GM12874 (cell line): ENCODE measurements around the gene SORCS2.

Experiments used
- TF ChIP-seq, protein P1 (sequence below): IDR thresholded peaks from 2 replicates; pipeline ENCODE4 v1.5.1; 2011; ENCODE audit warnings: low read depth, mild to moderate bottlenecking, control low read depth, low read length, moderate library complexity; ENCODE audit not compliant: insufficient read depth

Gene SORCS2

DNA sequence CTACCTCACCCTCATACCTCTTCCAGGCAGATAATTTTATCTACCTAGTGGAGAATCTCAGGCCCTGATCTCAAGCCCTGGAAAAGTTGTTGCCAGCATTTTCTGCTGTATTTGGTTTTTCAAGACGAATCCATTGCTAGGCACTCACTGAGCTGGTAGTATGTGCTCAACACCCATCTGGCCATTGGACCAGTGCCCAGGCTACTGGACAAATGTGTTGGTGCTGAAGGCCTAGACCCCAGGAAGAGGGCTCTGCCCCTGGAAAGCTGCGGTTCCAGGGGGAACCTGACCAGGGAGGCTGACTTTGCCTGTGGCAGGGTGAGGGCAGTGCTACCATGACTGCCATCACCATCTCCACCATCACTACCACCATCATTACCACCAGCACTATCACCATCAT, 170.0 kb downstream of the SORCS2 start:
- TF ChIP-seq, protein P1, sequence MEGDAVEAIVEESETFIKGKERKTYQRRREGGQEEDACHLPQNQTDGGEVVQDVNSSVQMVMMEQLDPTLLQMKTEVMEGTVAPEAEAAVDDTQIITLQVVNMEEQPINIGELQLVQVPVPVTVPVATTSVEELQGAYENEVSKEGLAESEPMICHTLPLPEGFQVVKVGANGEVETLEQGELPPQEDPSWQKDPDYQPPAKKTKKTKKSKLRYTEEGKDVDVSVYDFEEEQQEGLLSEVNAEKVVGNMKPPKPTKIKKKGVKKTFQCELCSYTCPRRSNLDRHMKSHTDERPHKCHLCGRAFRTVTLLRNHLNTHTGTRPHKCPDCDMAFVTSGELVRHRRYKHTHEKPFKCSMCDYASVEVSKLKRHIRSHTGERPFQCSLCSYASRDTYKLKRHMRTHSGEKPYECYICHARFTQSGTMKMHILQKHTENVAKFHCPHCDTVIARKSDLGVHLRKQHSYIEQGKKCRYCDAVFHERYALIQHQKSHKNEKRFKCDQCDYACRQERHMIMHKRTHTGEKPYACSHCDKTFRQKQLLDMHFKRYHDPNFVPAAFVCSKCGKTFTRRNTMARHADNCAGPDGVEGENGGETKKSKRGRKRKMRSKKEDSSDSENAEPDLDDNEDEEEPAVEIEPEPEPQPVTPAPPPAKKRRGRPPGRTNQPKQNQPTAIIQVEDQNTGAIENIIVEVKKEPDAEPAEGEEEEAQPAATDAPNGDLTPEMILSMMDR: no peak

DNA sequence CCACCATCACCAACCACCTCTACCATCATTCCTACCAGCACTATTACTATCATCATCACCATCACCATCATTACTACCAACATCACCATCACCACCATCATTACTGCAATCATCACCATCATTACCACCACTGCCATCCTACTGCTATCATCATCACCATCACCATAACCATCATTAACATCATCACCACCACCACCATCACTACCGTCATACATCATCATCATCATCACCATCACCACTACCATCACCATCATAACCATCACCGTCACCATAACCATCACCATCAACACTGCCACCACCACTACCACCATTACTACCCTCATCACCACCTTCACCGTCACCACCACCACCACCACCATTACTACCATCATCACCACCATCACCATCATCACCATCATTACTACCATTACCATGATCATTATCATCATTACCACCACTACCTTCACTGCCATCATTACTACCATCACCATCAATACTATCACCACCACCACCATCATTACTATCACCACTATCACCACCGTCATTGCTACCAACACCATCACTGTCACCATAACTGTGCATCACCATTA, 170.6 kb downstream of the SORCS2 start:
- TF ChIP-seq, protein P1: no peak

DNA sequence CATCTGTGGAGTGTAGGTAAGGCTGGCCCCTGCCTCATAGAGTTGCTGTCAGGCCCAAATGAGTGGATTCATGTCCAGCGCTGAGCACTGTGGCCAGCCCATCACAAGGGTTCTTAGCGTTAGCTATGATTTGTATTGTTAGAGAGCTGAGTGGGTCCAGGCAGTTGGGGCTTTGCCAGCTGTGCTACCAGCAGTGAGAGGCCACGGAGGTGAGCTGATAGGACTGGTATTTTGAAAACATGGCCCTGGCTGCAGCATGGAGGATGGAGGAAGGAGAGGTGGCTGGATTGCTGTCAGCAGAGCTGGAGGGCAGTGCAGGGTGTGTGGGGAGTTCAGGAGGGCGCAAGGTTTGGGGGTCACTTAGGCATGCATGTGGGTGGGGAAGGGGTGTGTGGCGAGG, 172.6 kb downstream of the SORCS2 start:
- TF ChIP-seq, protein P1: no peak

DNA sequence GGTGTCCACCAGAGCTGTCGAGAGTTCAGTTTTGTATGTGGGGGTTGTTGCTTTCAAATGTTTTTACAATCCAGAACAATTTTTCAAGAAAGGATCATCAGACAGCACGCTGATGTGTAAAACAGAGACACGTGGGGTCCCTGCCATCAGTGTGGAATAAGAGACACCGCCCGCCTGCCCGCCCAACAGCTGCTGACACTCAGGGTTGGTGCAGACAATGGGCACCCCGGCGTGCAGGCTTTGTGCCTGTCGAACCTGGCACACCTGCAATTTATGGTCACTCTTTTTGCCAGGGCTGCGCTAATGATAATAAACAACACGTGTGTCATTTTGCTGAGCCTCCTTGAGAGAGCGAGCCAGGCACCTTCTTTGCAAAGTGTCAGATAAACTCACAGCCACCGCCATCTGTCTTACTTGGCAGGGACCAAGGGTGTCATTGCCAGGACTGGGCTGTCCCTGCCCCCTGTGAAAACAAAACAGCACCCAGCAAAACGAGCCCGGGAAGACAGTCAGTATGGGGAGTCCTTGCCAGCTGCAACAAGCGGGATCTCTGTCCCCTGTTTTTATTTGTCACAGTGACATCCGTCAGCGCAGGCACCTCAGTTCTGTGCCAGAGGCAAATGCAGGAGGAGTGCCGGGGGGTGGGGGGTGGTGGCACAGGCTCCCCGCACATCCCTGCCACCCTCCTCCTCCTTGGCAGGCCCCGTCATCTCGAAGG, 173.3 kb downstream of the SORCS2 start:
- TF ChIP-seq, protein P1: no peak

DNA sequence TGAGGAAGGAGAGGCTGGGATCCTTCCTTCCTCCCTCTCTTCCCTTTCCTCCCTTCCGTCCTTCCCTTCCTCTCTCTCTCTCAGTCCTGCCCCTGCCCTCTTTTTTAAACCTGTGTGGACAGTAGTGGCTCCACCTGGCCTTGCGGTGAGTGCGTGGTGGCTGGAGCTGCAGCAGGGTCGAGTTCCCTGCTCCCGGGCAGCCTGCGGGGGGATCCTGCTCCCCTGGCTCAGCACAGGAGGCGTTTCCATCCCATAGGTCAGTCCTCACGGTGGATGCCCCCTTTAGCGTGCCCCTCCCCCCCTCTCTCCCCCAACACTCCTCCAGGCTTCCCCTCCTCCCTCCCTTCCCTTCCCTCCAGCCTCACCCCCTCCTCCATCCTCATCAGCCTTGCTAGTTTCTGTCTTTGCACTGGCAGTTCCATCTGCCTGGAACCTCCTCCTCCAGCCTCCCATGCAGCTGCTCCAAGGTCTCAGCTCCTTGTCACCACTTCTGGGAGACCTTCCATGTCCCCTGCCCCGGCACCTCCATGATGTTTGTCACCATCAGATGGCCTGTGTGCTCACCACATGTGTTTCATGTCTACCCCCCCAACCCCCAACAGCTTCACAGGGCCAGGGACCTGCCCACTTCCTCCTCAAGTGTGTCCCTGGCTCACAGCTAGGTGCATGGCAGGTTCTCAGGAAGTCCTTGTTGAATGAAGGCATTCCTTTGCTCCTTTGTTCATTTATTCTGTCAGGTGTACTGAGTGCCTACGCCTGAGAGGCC, 174.0 kb downstream of the SORCS2 start:
- TF ChIP-seq, protein P1: no peak

DNA sequence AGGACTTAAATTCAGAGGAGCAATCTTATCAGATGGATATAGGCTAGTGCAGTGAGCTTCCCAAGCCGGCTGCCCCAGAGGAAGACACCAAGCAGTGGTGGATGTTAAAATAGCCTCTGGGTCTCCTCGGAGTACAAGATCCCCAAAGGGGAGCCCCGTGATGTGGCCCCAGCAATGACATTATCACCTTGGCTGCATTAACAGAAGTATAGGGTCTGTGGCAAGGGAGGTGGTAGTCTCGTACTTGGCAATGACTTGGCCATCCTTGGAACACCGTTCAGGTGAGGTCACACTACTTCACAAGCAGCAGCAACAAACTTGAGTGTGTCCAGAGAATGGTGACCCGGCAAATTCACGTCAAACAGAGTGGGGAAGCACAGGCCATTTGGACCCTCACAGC, 174.6 kb downstream of the SORCS2 start:
- TF ChIP-seq, protein P1: no peak

DNA sequence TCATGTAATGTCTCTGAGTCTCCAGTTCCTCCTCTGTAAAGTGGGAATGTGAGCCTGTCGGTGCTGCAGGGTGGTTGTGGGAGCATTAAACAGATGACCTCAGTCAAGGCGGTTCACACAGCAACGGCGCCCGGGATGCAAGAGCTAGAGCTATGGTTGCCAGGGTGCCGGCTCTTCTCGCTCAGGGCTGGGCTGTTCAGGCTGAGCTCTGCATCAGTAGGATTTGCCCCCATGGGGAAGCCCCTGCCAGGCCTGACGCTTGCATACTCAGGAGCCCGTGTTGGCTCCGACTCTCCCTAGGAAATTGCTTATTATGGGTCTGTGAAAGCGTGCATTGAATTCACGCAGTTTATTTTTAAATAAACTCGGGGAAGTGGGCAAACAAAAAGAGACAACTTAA, 175.1 kb downstream of the SORCS2 start:
- TF ChIP-seq, protein P1: no peak
